ENCODE results near the gene BFAR.
"Not testable (repeated sequence)": the region's sequence is repeated elsewhere in the genome, so short reads cannot be mapped to it uniquely, and the experiment has no call there.

BFAR gene

GRCh38 chr16:14636179-14636950 is 3.6 kb downstream of the BFAR start:
- not testable (repeated sequence) for DNase-seq (ENCODE audit: low read depth in 2 of 2)

GRCh38 chr16:14636951-14637240 is 4.1 kb downstream of the BFAR start:
- DNase-seq (ENCODE audit: low read depth in 2 of 2): not testable (repeated sequence)

- DNase-seq (ENCODE audit: low read depth in 2 of 2): no peak
These were observed 7.8 kb downstream of the BFAR start for GRCh38 chr16:14640538-14640937.

GRCh38 chr16:14641206-14641605 is 8.5 kb downstream of the BFAR start:
- no peak for DNase-seq (ENCODE audit: low read depth in 2 of 2)

- no peak for DNase-seq (ENCODE audit: low read depth in 2 of 2)
These were observed 9.2 kb downstream of the BFAR start for GRCh38 chr16:14641926-14642325.

- DNase-seq (ENCODE audit: low read depth in 2 of 2): no peak
These were observed 17.1 kb downstream of the BFAR start for GRCh38 chr16:14649816-14650215.

- no peak for DNase-seq (ENCODE audit: low read depth in 2 of 2)
These were observed 17.9 kb downstream of the BFAR start for GRCh38 chr16:14650629-14651028.

GRCh38 chr16:14652726-14653125 is 20.0 kb downstream of the BFAR start:
- DNase-seq (ENCODE audit: low read depth in 2 of 2): no peak

- no peak for DNase-seq (ENCODE audit: low read depth in 2 of 2)
These were observed 25.3 kb downstream of the BFAR start for GRCh38 chr16:14658063-14658462.

GRCh38 chr16:14667347-14668266 is 34.9 kb downstream of the BFAR start:
- DNase-seq (ENCODE audit: low read depth in 2 of 2): no peak

- DNase-seq (ENCODE audit: low read depth in 2 of 2): no peak
These were observed 35.9 kb downstream of the BFAR start for GRCh38 chr16:14668556-14669223.

- DNase-seq (ENCODE audit: low read depth in 2 of 2): no peak
These were observed 37.0 kb downstream of the BFAR start for GRCh38 chr16:14669776-14670175.

GRCh38 chr16:14672403-14672971 is 39.7 kb downstream of the BFAR start:
- no peak for DNase-seq (ENCODE audit: low read depth in 2 of 2)

- no peak for DNase-seq (ENCODE audit: low read depth in 2 of 2)
These were observed 43.9 kb downstream of the BFAR start for GRCh38 chr16:14676633-14677032.

- no peak for DNase-seq (ENCODE audit: low read depth in 2 of 2)
These were observed 44.9 kb downstream of the BFAR start for GRCh38 chr16:14677627-14678026.

- no peak for DNase-seq (ENCODE audit: low read depth in 2 of 2)
These were observed 46.2 kb downstream of the BFAR start for GRCh38 chr16:14678748-14679497.

- not testable (repeated sequence) for DNase-seq (ENCODE audit: low read depth in 2 of 2)
These were observed 47.6 kb downstream of the BFAR start for GRCh38 chr16:14680396-14680795.

GRCh38 chr16:14681115-14681514 is 48.4 kb downstream of the BFAR start:
- DNase-seq (ENCODE audit: low read depth in 2 of 2): no peak

- no peak for DNase-seq (ENCODE audit: low read depth in 2 of 2)
These were observed 49.4 kb downstream of the BFAR start for GRCh38 chr16:14682121-14682520.

GRCh38 chr16:14685870-14686793 is 53.4 kb downstream of the BFAR start:
- DNase-seq (ENCODE audit: low read depth in 2 of 2): not testable (repeated sequence)

Measured in stimulated activated CD8-positive, alpha-beta memory T cell treated with anti-CD3 and anti-CD28 coated beads, Interleukin-15, amount 100 ng/mL, for 4 hours (primary cell).